Ovary (tissue), 9 donors: ENCODE results near the gene SMARCAL1. TPM values are rescaled to one million over a fixed set of nuclear protein-coding genes. Genes with fewer than 3 reads are reported as not detected.

Experiments
- DNase-seq, 5 donors: peaks; one replicate each; pipeline ENCODE4 v3.0.0-alpha.2; 2019 to 2020
- H3K27ac ChIP-seq, 2 donors: fragments of 200-600 bp; one replicate each; pipeline versions ENCODE4 v1.5.1 to v1.8.0; 2019 to 2022
- H3K27me3 ChIP-seq: fragments of 200-600 bp; one replicate; pipeline ENCODE4 v1.8.0; 2022
- H3K36me3 ChIP-seq: fragments of 200-600 bp; sonication (generic); one replicate; pipeline ENCODE4 v1.5.1; 2019
- H3K4me1 ChIP-seq: one replicate; pipeline ENCODE4 v1.8.1; 2013; ENCODE audit warnings: mild to moderate bottlenecking, moderate library complexity; ENCODE audit not compliant: insufficient read depth
- H3K4me3 ChIP-seq: fragments of 200-600 bp; sonication (generic); one replicate; pipeline ENCODE4 v1.5.1; 2017
- H3K9me3 ChIP-seq, 2 donors: fragments of 200-600 bp in 1 of 2; sonication (generic) in 1 of 2; one replicate each; pipeline versions ENCODE4 v1.5.1 to v1.8.1; 2013 to 2019; ENCODE audit warnings: mild to moderate bottlenecking in 1 of 2, moderate library complexity in 1 of 2
- CTCF ChIP-seq, 3 donors: fragments of 450-650 bp in 2 of 3; fragments of 200-600 bp in 1 of 3; IDR thresholded peaks; one replicate each; pipeline versions ENCODE4 v1.5.1 to v1.8.0; 2016 to 2022; ENCODE audit warnings: antibody characterized with exemption in 3 of 3, mild to moderate bottlenecking in 1 of 3
- EP300 ChIP-seq: sonication (generic); formaldehyde crosslinking; IDR thresholded peaks from one replicate; pipeline ENCODE4 v1.6.1; 2017; ENCODE audit warnings: antibody characterized with exemption
- POLR2A ChIP-seq: fragments of 450-650 bp; IDR thresholded peaks from one replicate; pipeline ENCODE4 v1.6.1; 2017; ENCODE audit warnings: antibody characterized with exemption, mild to moderate bottlenecking, moderate library complexity
- WGBS, 3 donors: extraction: QIAGEN DNeasy Blood & Tissue Kit in 1 of 3; methylation state at CpG; one replicate each; pipeline versions ENCODE4 v1.1.5 to v1.1.7; 2013 to 2017; 5-methylcytosine and 5-hydroxymethylcytosine counted together
- intact Hi-C, 4 donors: fragments of 100-400 bp; cut with DNase I; formaldehyde crosslinking; loops; one replicate each; pipeline versions ENCODE4 v1.11.0 to v1.15.1; 2022 to 2023
- polyA plus RNA-seq, 2 donors: library from polyadenylated mRNA; stranded (reverse); fragments of 200-250 nt in 1 of 2; fragments of 350-450 nt in 1 of 2; fragmentation: Illumina TruSeq in 1 of 2; extraction: RNeasy Lipid Tissue Mini Kit (QIAGEN cat#74804) in 1 of 2; gene quantifications; one replicate each; pipeline ENCODE4 v1.2.3, GENCODE V29; 2013 to 2014
- total RNA-seq, 7 donors: library from RNA; depleted of rRNA in 2 of 7; stranded (reverse); fragments of >200 nt in 2 of 7; fragmentation: NEBNext Ultra II Directional in 3 of 7; extraction: Animal tissue kit (Norgen Biotek cat#: 25700) in 3 of 7; gene quantifications; one replicate each; pipeline versions ENCODE4 v1.1.0 to v1.2.4, GENCODE V29; 2016 to 2023
- donor health status: DM: no; HTN: no; CAD: no; lungs with moderate emphysema.
- donor health status: DM: no; HTN: no; CAD: no.
- donor health status: Bipolar disorder and iron deficiency.
- donor health status: DM: yes; HTN: yes; CAD: no.
- donor health status: DM: no; HTN: no; CAD: no.
- donor health status: DM: yes; HTN: yes; CAD: no.

The SMARCAL1 gene
- total and polyA plus RNA-seq, 9 donors, result 11.1 to 29.1 (median 20.9) TPM

- Histone ChIP-seq H3K36me3 (no peaks in the 10 kb centered on the region), H3K27ac (no peak overlapping the region), H3K9me3 (no peaks in the 10 kb centered on the region), H3K27me3 (no peaks in the 10 kb centered on the region), H3K4me3 (no peak overlapping the region), H3K4me1 (no peaks in the 10 kb centered on the region)
- 89 to 97% (median 89%) methylated on average over 1 of the region's 1 CpG for WGBS, 3 donors
- no peak for DNase-seq
- intact Hi-C loops, result loop anchor here in 1 of 4 donors (10.0 kb wide), 2 partner anchors 1192 to 1232 kb away; no protein-coding TSS in a partner anchor
- TF ChIP-seq EP300 (no peak), CTCF (IDR thresholded peaks at IDR 0.05) (no peak), POLR2A (no peak)
Observed at GRCh38 chr2:216522892-216523502, 110.7 kb downstream of the SMARCAL1 start.

GRCh38 chr2:216525972-216526371 is 113.7 kb downstream of the SMARCAL1 start:
- H3K27me3 ChIP-seq, result no peaks in the 10 kb centered on the region
- no peaks in the 10 kb centered on the region for H3K4me1 ChIP-seq
- no peak for DNase-seq
- 73 to 84% (median 83%) methylated on average over 4 of the region's 4 CpGs for WGBS, 3 donors
- TF ChIP-seq POLR2A (no peak), EP300 (no peak), CTCF (IDR thresholded peaks at IDR 0.05) (no peak)
- intact Hi-C loops, result loop anchor here in 2 of 4 donors (2.0 to 10.0 kb wide), 3 partner anchors 139 to 1229 kb away; no protein-coding TSS in a partner anchor
- no peaks in the 10 kb centered on the region for H3K36me3 ChIP-seq
- no peak overlapping the region for H3K27ac ChIP-seq
- H3K4me3 ChIP-seq, result no peak overlapping the region
- H3K9me3 ChIP-seq, result no peaks in the 10 kb centered on the region

GRCh38 chr2:216526939-216527338 is 114.7 kb downstream of the SMARCAL1 start:
- no peaks in the 10 kb centered on the region for H3K27me3 ChIP-seq
- H3K36me3 ChIP-seq, result no peaks in the 10 kb centered on the region
- no peak for DNase-seq
- 95 to 100% (median 98%) methylated on average over 1 of the region's 1 CpG for WGBS, 3 donors
- H3K4me1 ChIP-seq, result no peaks in the 10 kb centered on the region
- H3K4me3 ChIP-seq, result no peak overlapping the region
- TF ChIP-seq EP300 (no peak), CTCF (IDR thresholded peaks at IDR 0.05) (no peak), POLR2A (no peak)
- H3K9me3 ChIP-seq, result no peaks in the 10 kb centered on the region
- no peak overlapping the region for H3K27ac ChIP-seq
- intact Hi-C loops, result loop anchor here in 1 of 4 donors (10.0 kb wide), 2 partner anchors 1188 to 1228 kb away; no protein-coding TSS in a partner anchor

DNA sequence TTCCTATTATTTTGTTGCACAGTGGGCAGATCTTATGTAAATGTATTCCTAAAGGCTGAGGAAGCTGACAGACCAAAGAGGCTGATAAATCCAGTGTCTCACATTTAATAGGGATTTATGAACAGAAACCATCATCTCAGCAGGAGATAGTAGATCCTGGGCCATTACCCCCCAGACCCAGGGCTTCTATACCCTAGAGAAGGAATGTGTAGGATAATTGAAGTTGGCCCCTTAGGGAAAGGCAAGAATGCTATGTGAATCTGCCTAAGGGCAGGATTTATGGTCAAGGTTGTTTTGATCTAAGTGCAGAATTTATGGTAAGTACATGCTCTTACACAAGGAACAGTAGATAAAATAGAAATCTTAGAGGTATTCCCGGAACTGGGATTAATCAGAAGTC is 115.3 kb downstream of the SMARCAL1 start:
- intact Hi-C loops, result loop anchor here in 1 of 4 donors (10.0 kb wide), 2 partner anchors 1187 to 1227 kb away; no protein-coding TSS in a partner anchor
- H3K27ac ChIP-seq, result no peak overlapping the region
- TF ChIP-seq POLR2A (no peak), CTCF (IDR thresholded peaks at IDR 0.05) (no peak), EP300 (no peak)
- no peaks in the 10 kb centered on the region for H3K27me3 ChIP-seq
- H3K36me3 ChIP-seq, result no peaks in the 10 kb centered on the region
- 55 to 66% (median 65%) methylated on average over 1 of the region's 1 CpG for WGBS, 3 donors
- no peak overlapping the region for H3K4me3 ChIP-seq
- H3K9me3 ChIP-seq, result no peaks in the 10 kb centered on the region
- H3K4me1 ChIP-seq, result no peaks in the 10 kb centered on the region
- no peak for DNase-seq
